NCI-H1092 (cell line): ENCODE results near the gene ZBTB20.

ENCODE experiments used
- DNase-seq: peaks from one replicate; lab custom pipeline; 2025; lab: John Stamatoyannopoulos, UW

ZBTB20 gene

GRCh38 chr3:115087512-115087911 is 59.6 kb downstream of the ZBTB20 start:
- DNase-seq: no peak

- no peak for DNase-seq
These were observed 60.7 kb downstream of the ZBTB20 start for GRCh38 chr3:115086344-115086743.

DNA sequence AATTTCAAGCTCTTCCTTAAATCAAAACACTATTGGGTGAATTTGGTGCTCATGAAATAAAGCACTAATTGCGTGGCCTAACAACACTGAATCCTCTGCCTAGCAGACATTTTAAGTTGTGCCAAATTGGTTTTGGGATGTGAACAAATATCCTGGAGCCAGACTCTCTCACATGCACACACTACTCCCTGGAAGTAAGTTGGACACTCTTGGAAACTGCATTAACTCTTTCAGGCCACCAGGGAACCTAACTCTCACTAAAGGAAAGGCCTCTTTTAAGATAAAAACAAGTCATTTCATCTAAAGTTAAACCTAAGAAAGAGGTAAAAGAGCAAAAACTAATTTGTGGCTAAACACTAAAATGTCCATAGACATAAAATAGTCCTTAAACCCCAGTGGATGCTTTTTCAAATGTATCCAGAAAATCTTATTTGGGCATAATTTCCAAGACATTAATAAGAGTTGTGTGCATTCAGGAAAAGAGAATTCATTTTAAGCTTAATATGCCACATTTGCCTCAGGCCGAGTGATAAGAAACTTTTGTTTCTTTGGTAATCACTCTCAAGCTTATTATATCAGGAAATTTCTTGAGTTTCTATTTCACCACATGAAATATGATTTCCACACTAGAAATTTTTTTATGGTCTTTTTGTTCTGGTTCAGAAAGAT is 61.8 kb downstream of the ZBTB20 start:
- DNase-seq: no peak

DNA sequence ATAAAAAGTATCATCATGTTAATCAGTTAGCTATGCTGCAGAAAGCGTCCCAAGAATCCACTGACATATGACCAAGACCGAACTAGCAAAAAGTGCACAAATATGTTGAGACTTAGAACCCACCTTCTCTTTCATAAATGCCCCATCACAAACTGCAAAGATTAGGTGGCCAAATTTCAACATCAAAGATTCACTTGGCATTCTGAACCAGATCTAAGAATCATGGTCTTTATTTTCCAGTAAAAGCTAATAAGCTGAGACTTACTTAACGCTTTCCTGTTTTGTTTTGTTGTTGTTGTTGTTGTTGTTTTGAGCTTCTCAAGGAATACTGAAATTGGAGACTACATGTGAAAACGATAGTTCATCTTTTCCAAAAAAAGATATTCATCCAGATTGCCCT is 62.4 kb downstream of the ZBTB20 start:
- no peak for DNase-seq

GRCh38 chr3:115082260-115082659 is 64.8 kb downstream of the ZBTB20 start:
- no peak for DNase-seq

DNA sequence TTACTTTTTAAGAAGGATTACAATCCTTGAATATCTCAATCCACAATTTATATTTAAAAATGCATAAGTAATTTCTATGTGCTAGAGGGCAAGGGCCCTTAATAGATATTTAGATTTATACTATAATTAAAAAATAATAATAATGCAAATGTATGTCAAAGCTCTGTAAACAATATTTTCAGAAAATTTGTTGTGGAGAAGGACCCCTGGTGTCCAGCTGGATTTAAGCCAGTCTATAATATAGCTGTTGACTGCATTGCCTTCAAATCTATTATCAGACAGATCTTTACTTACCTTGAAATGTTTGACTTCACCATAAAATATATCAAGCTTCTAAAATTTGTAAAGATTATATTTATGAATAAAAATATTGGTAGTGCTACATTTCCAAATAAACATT is 65.6 kb downstream of the ZBTB20 start:
- no peak for DNase-seq

DNA sequence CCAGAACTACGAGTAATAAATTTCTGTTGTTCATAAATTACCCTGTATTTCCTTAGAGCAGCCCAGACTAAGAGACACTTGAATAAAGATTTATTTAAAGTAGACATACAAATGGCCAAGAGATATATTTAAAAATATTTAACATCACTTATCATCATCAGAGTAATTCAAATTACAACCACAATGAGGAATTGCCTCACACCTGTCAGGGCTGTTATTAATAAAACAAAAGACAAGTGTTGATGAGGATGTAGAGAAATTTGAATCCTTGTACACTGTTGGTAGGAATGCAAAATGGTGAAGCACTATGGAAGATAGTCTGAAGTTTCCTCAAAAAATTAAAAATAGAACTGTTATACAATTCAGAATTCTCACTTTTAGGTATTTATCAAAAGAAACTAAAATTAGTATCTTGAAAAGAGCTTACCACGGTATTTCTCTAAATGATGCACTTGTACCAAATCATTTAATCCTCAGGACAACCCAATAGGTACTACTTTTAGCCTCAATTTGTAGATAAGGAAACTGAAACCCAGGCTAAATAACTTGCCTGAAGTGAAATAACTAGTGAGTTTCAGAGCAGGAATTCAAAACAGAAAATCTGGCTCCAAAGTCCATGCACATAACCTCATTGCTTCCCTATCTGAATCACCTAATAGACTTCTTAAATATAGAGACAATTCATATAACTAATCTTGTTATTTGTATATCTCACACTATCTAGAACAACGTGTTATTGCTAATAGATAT is 69.4 kb downstream of the ZBTB20 start:
- no peak for DNase-seq

DNA sequence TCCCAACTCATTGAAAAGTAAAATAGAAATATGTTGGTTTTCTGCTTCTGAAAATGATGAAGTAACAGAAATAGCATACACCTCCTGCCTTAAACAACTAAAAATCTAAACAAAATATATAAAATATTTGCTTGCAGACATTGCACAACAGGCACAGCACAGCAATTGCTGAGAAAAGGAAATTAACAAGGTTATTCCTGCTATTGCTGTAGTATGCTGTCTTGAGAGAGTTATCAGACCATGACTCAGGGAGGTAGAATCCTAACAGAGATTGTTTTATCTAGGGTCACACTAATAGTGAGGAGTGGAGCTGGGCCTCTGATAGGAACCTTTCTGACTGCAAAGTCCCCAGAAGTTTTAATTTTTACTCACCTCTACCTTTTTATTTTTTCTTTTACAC is 72.6 kb downstream of the ZBTB20 start:
- DNase-seq: no peak

DNA sequence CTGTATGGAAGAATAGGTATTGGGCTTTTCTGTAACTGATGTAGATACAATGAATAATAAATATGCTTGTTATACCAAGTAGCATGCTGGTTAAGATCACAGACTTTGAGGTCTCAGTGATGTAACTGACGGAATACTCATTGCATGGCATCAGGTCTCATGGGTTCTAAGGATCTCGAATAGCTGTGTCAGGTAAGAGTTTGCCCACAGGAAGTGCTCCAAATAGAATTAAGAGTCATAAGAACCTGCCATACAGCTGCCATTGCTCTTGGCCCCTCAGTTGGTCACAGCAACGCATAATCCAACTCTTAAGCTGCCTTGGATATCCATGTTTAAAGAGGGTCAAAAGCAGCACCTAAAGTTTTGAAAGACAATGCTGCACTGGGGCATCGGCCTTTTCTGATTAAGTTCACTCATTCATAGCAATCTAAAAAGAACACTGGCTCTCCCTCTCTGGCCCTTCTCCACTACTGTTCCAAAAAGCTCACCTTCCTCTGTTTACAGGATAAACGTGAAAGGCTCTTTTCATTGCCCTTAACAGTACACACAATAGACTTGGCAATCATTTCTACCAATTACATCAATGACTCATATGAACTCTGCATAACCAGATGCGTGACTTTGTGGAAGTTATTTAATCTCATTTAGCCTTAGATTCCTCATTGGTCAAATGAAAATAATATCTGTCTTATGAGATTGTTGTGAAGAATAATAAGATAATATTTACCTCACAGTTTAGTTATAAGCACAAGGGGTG is 74.6 kb downstream of the ZBTB20 start:
- no peak for DNase-seq

DNA sequence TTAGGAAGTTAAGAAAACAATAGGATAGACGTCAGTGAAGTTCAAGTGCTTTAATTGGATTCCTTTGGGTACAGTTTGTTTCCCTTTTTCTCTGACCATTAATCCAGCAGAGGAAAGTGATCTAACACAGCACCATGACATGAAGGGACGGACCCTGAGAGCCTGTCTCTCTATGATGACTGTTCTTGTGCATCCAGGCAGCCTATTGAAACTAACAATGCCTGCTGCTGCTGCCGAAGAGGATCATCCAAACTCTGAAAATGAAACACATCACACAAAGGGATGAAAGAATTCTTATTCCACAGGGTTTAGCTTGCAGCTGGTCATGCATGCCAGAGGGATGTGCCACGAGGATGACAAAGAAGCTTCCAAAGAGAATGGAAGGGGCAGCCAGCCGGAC is 75.5 kb downstream of the ZBTB20 start:
- DNase-seq: no peak

DNA sequence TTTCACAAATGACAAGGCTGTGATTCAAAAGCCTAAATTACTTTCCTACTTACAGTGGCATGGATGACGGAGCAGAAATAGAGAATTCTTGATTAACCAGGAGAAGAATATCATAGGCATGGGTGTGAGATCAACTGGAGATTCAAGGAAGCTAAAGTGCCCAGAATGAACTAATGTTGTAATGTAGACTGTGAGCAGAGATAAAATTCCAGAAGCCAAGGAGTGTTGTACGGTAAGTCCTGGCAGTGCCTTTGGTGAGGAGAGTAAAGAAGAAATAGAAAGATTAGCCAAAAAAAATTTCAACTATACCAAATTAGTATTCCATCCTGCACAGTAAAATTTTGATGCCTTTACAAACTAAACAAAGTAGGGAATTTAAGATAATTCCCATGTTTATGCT is 75.9 kb downstream of the ZBTB20 start:
- DNase-seq: no peak

- no peak for DNase-seq
These were observed 78.3 kb downstream of the ZBTB20 start for GRCh38 chr3:115068799-115069198.

GRCh38 chr3:115062412-115062956 is 84.6 kb downstream of the ZBTB20 start:
- no peak for DNase-seq

DNA sequence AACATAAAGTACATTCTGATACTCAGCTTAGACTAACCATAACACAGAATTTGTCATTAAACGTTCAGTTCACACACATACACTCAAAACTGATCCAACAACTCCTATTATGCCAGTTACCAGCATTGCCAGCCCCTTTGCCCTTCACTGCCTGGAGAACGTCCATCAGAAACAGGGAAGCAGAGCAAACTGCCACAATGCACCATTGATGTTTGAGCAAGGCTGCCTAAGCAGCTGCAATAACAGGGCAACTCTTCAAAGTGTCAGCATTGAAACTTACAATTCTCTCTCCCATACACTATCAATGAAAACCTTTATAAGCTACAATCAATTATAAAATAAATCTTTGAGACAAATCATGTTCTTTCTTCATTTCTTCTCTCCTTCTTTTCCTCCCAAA is 85.1 kb downstream of the ZBTB20 start:
- peak; percentile 3 for DNase-seq

DNA sequence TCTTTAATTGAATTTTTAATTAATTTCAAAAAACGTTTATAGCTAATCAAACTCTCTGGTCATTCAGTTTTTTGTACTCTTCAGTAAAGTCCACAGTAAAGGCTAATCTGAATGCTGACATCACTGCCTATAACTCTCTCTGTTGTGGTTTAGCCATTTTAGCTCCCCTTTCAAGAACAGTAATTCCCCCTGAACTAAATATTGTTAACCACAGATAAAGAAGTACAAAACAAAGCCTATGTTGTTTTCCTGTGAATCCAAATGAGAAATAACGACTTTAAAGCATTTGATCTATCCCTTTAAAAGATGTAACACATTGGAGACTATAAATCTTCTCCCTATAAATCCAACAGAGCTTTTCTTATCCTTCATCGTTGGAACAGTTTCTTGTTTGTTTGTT is 94.2 kb downstream of the ZBTB20 start:
- no peak for DNase-seq

DNA sequence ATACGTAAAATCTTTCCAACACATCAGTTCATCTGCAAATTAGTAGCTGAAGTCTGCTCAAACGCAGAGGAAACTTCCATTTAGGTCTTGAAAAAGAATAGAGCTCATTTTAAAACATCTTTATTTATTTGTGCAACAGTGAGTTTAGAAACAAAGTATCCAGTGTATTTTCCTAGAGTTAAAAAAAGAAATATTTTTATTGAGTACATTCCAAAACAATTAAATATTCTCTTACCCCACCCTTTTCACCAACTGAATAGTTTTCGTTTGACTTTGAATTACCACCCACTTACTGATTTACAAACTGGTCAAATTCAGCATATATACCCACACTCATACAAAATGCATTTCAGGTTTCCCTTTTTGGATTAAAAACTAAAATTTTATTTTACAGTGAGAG is 104.7 kb downstream of the ZBTB20 start:
- no peak for DNase-seq

- DNase-seq: no peak
These were observed 106.3 kb downstream of the ZBTB20 start for GRCh38 chr3:115040673-115041286.

DNA sequence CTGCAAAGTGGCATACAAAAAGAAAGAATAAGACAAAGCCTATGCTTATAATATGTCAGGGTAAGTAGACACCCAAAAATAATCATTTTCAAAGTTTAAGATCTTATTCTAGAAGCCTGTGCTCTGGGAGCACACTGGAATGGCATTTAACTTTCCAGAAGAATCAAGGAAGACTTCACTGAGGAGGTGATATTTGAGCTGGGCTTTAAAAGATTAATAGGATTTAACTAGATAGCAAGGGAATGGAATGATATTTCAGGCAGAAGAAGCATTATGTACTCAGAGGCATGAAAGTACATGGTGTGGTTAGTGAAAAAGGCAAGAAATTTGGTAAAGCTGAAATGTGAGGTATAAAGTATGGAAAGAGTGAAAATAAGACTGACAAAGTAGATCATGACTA is 106.8 kb downstream of the ZBTB20 start:
- DNase-seq: no peak

GRCh38 chr3:115038817-115039216 is 108.3 kb downstream of the ZBTB20 start:
- DNase-seq: no peak

DNA sequence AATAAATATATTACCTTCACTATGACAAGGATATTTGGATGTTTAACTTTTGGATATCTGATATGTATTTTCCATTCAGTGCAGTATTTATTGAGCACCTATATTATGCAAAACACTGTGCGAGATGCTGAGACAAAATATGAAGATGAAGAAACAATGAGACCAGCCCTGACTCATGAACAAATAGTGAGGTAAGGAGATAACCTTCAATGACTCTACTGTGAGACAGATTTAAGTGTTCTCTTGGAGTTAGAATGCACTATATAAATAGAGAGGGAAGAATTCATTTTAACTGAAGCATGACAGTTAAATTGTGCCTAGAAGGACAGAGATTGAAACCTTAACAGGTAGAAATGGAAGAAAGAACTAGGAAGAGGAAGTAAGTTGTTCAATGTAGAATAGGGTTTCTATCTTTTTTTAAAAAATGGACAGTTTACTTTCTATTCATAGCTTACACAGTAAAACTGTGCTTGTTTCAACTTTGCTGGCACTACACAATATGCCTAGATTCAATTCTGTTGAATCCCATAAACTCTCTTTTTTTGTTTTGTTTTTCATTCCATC is 124.2 kb downstream of the ZBTB20 start:
- DNase-seq: no peak

DNA sequence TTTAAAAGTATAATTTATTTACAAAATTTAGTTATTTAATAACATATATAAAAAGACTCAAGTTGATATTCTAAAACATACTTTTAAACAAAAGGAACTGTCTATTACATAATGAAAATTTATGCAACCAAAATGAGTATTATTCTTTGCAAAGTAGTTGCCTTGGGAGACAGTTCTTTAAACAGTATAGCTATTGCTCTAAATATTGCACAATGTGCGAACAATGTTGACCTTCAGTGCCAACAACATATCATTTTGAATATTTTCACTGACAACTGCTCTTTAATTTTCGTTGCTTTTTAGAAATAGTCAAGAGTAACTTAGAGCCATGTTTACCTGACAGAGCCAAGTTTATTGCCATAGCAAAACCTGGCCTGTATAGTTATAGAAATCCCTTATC is 124.9 kb downstream of the ZBTB20 start:
- no peak for DNase-seq

GRCh38 chr3:115021061-115021460 is 126.0 kb downstream of the ZBTB20 start:
- no peak for DNase-seq
